Effector memory CD4-positive, alpha-beta T cell (primary cell): ENCODE data around the gene TXK.

ENCODE experiments used
- DNase-seq, 3 donors: peaks; one replicate each; pipeline ENCODE4 v3.0.0-alpha.2; 2020
- H3K27ac ChIP-seq: 2 replicates; pipeline ENCODE4 v1.7.0; 2013; ENCODE audit warnings: mild to moderate bottlenecking, low read length, moderate library complexity; ENCODE audit not compliant: insufficient read depth, poor library complexity, severe bottlenecking
- H3K27me3 ChIP-seq: replicated peaks from 2 replicates; pipeline ENCODE4 v1.7.0; 2013; ENCODE audit warnings: mild to moderate bottlenecking, low read length; ENCODE audit not compliant: insufficient read depth, control insufficient read depth, poor library complexity, severe bottlenecking
- H3K36me3 ChIP-seq: 2 replicates; pipeline ENCODE4 v1.7.0; 2013; ENCODE audit warnings: mild to moderate bottlenecking, low read length, moderate library complexity; ENCODE audit not compliant: control insufficient read depth, insufficient read depth
- H3K4me1 ChIP-seq: 2 replicates; pipeline ENCODE4 v1.7.0; 2013; ENCODE audit warnings: low read length, mild to moderate bottlenecking; ENCODE audit not compliant: control insufficient read depth, insufficient read depth, poor library complexity, severe bottlenecking
- H3K4me3 ChIP-seq: 2 replicates; pipeline ENCODE4 v1.7.0; 2013; ENCODE audit warnings: low read length, low read depth, mild to moderate bottlenecking; ENCODE audit not compliant: insufficient read depth, poor library complexity, severe bottlenecking
- H3K9me3 ChIP-seq: 2 replicates; pipeline ENCODE4 v1.7.0; 2013; ENCODE audit warnings: mild to moderate bottlenecking, low read length, moderate library complexity; ENCODE audit not compliant: control insufficient read depth

Gene TXK

DNA sequence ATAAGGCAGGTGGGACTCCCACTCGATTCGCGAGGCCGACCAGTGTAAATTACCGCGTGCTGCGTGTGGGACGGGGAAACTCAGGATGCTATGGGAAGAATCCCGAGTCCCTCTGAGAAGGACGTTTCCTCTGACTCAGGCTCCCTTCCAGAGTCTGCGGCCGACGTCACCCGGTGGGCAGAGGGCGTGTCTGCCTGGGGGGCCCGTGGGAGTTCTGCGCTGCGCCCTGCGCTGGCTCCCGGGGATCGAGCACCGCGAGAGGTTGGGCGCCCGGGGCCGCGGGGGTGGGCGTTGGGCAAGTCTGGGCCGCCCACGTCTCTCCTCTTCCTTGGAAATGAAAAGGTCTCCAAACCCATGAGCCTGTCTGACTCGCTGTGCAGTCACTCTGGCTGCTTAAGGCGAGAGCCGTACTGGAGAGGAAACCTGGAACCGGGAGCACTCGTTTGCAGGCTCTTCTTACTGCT lies 116.9 kb downstream of the TXK start:
- Histone ChIP-seq H3K27ac (no peak overlapping the region), H3K36me3 (no peaks in the 10 kb centered on the region), H3K4me3 (peak overlapping the region; percentile 75), H3K4me1 (peaks cover 13% of the 10 kb centered on the region), H3K9me3 (no peaks in the 10 kb centered on the region), H3K27me3 (no peaks in the 10 kb centered on the region)
- DNase-seq = peak; percentile 7 to 21 (median 8)
